ENCODE results near the gene CASP1. TPM values are rescaled to one million over a fixed set of nuclear protein-coding genes. Genes with fewer than 3 reads are reported as not detected.
"Not testable (repeated sequence)": the region's sequence is repeated elsewhere in the genome, so short reads cannot be mapped to it uniquely, and the experiment has no call there.

The CASP1 gene
- polyA plus RNA-seq, 1 donor: 6.5 TPM

GRCh38 chr11:105046898-105047579 lies 12.1 kb upstream of the CASP1 start:
- no peak for DNase-seq (ENCODE audit: low read depth)

- no peak for DNase-seq (ENCODE audit: low read depth)
Observed at GRCh38 chr11:105045676-105046296, 10.8 kb upstream of the CASP1 start.

- DNase-seq (ENCODE audit: low read depth): peak; percentile 54
Observed at GRCh38 chr11:105044557-105045524, 9.9 kb upstream of the CASP1 start, which contains the start of gene CARD16. Gene CARD16 (minus strand): TSS chr11:105045335. CDS start chr11:105045297, 38 bp downstream.

- no peak for DNase-seq (ENCODE audit: low read depth)
Observed at GRCh38 chr11:105042178-105042577, 7.2 kb upstream of the CASP1 start.

DNA sequence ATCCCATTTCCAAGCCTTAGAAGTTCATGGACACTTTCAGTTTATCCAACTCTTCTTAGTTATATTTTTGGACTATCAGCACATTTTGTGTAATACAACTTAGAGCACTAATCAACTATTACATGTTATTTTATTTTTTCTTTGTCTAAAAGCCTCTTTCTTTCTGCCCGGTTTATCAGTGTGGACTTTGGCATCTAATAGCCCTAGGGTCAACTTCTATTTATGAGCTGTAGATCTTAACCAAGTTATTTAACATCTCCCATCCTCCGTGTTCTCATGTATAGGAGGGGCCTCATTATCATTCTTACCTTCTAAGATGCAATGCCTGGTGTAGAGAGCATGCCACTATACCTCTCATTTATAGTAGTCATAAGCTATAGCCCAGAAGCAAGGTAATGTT lies 5.8 kb upstream of the CASP1 start:
- DNase-seq (ENCODE audit: low read depth): no peak

DNA sequence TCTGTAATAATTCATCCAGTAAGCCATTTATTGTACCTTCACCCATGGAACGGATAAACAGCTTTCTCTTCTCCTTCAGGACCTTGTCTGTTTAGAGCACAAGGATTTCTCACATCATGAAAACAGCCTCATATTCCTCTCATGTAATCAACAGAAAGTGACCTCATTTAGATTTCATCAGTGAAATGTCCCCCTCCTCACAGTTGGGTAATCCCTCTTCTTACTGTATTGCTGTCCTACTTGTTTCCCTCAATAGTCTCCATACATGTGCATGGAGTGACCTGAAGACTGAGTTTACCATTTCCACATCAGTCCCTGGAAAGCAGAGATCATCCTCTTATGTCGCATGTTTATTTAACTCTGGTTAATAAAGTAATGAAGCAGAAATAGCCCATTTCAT lies 556 bp downstream of the CASP1 start:
- not testable (repeated sequence) for DNase-seq (ENCODE audit: low read depth)

DNA sequence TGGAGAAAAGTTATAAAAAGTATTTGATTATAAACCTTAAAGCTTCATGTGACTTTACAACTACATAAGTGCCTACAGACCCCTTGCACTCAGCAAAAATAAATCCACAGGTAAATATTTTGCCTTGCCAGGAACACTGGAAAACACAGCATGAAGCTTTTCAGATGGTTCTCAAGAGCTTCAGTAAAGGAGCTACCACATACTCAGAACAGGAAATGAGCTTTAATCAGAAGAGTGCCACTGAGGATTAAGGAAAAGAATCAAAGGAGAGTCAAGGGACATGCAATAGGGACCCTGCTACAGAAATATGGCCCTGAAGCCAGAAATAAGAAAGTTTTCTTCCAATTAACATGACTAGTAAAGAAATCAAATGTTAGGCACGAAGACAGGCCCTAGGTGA lies 1.2 kb downstream of the CASP1 start:
- no peak for DNase-seq (ENCODE audit: low read depth)

GRCh38 chr11:105033343-105033742 lies 1.6 kb downstream of the CASP1 start:
- no peak for DNase-seq (ENCODE audit: low read depth)

DNA sequence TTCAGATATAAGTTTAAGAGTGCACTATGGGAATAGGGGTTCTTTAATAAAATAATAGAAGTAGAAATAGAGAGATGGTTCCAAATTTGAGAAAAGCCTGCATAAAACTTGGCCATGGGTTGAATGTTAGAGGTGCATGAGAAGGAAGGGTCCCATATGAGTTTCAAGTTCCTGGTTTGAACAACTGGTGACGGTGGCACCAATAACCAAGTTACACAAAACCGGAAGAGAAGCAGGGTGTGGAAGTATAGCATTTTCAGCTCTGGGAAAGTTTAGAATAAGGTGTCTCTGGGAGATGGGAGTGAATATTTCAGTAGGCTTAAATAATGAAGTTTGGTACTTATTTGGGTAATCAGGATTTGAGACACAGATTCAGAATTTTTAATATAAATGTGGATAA lies 2.4 kb downstream of the CASP1 start:
- no peak for DNase-seq (ENCODE audit: low read depth)

- DNase-seq (ENCODE audit: low read depth): no peak
Observed at GRCh38 chr11:105027678-105028077, 7.3 kb downstream of the CASP1 start.

- no peak for DNase-seq (ENCODE audit: low read depth)
Observed at GRCh38 chr11:105024394-105024793, 10.6 kb downstream of the CASP1 start.

- DNase-seq (ENCODE audit: low read depth): no peak
Observed at GRCh38 chr11:105023003-105023402, 11.9 kb downstream of the CASP1 start, which contains the start of gene CASP5. Gene CASP5 (minus strand): TSS chr11:105023168. CDS start chr11:105023136, 32 bp downstream.

- no peak for DNase-seq (ENCODE audit: low read depth)
Observed at GRCh38 chr11:105022527-105022926, 12.4 kb downstream of the CASP1 start.

GRCh38 chr11:105007463-105007862 lies 27.5 kb downstream of the CASP1 start:
- DNase-seq (ENCODE audit: low read depth): no peak

DNA sequence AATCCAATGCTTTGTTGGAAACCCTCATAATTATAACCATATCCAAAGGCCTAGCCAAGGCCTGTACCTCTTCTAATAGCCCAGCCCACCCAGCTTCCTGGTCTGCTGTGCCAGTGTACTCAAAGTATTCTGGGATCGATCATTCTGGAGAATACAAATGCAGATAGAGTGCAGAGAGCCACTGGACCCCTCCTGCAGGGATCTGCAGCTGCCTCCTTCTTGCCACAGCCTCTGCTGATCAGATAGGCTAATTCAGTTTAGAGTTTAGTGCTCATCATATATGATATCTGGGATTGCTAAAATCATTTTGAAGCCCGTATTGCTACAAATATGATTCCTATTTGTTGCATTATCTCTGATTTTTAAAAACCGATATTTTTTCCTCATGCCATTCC lies 29.5 kb downstream of the CASP1 start:
- DNase-seq (ENCODE audit: low read depth): no peak

DNA sequence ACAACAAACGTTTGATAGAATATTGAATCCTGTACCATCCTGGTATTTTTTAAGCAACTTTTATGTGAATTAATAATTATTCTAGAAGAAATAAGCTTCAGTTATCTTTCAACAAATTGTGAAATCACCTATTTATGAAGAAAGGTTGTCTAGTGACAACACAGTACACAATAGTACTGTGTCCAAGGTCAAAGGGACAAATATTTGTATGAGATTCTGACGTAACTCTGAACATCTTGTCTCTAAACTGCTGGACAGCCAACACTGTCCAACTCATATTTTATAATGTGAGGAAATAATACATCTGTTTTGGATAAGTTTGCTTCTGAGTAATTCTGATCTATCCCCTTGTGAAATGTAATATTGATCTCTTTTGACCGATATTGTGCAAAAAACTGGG lies 30.9 kb downstream of the CASP1 start:
- peak; percentile 26 for DNase-seq (ENCODE audit: low read depth)

- DNase-seq (ENCODE audit: low read depth): no peak
Observed at GRCh38 chr11:105003151-105003550, 31.8 kb downstream of the CASP1 start.

- DNase-seq (ENCODE audit: low read depth): no peak
Observed at GRCh38 chr11:105000797-105001196, 34.1 kb downstream of the CASP1 start.

DNA sequence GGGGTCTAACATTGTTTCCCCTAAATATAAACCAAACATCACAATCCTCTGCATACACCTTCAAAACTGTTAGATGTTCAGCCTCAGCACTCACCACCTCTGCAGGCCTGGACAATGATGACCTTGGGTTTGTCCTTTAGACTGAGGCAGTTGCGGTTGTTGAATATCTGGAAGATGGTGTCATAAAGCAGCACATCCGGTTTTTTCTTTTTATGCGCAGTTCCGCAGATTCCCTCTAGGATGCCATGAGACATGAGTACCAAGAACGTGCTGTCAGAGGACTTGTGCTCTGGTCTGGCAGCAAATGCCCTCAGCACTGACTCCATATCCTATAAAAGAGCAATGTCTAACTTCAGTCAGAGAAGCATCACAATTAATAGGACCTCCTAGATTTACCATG lies 34.8 kb downstream of the CASP1 start:
- no peak for DNase-seq (ENCODE audit: low read depth)

GRCh38 chr11:104999721-105000120 lies 35.2 kb downstream of the CASP1 start:
- DNase-seq (ENCODE audit: low read depth): no peak

- no peak for DNase-seq (ENCODE audit: low read depth)
Observed at GRCh38 chr11:104997288-104997687, 37.7 kb downstream of the CASP1 start.

DNA sequence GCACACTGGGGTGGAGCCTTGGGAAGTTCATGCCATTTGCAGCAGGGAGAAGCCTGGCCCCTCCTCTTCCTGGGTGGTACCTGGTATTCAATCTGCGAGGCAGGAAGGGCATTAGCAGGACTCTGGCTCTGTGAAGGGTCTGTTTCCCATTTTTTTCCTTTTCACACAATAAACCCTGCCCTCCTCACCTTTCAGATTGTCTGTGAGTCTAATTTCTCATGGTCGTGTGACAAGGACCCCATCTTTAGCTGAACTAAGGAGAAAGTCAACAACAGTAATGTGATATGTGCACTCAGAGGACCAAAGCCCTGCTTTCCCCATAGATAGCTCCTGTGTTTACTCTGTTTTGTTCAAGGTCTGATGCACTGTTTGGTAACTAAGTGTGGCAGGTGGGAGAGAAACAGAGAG lies 39.9 kb downstream of the CASP1 start:
- no peak for DNase-seq (ENCODE audit: low read depth)
